ENCODE data around the gene ABT1. TPM values are rescaled to one million over a fixed set of nuclear protein-coding genes. Genes with fewer than 3 reads are reported as not detected.

The ABT1 gene
- total RNA-seq, 1 experiment from 2014 or later: 19.5 TPM

DNA sequence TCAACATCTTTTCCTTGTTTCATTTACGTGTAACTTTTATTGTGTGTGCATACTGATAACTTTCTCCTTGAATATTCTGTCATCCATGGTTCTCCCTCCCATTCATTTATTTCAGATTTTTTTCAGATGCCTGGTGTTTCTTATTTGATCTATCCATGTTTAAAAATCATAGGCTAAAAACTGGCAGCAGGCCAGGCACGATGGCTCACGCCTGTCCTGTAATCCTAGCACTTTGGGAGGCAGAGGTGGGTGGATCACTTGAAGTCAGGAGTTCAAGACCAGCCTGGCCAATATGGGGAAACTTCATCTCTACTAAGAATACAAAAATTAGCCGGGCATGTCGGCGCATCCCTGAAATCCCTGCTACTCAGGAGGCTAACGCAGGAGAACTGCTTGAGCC, 31.1 kb downstream of the ABT1 start:
- H3K4me2 ChIP-seq: no peak overlapping the region
- no peaks in the 10 kb centered on the region for H3K4me1 ChIP-seq (replicated peaks; ENCODE audit: insufficient read depth)
- intact Hi-C loops (cut with micrococcal nuclease; ENCODE audit: unreplicated experiment): no loop called here
- no peaks in the 10 kb centered on the region for H3F3A ChIP-seq (ENCODE audit: insufficient read depth, low read depth)
- H3K27me3 ChIP-seq (ENCODE audit: insufficient read depth, low read depth): no peaks in the 10 kb centered on the region
- no peak overlapping the region for H3K27ac ChIP-seq
- no TSS peak for BruUV-seq (replicated peaks)
- ChIA-PET CTCF (no interaction called here), POLR2A (ENCODE audit: unreplicated experiment) (no interaction called here)
- no peaks in the 10 kb centered on the region for H3K9me2 ChIP-seq (ENCODE audit: insufficient read depth)
- DNase-seq: no peak
- H2AFZ ChIP-seq: no peak overlapping the region
- H3K36me3 ChIP-seq (ENCODE audit: low read depth): no peaks in the 10 kb centered on the region
- H3K79me2 ChIP-seq (ENCODE audit: low read depth): no peaks in the 10 kb centered on the region
- no peak for TF ChIP-seq EZH2 (IDR thresholded peaks at IDR 0.05; ENCODE audit: low read depth)
- TF ChIP-seq, protein P1, sequence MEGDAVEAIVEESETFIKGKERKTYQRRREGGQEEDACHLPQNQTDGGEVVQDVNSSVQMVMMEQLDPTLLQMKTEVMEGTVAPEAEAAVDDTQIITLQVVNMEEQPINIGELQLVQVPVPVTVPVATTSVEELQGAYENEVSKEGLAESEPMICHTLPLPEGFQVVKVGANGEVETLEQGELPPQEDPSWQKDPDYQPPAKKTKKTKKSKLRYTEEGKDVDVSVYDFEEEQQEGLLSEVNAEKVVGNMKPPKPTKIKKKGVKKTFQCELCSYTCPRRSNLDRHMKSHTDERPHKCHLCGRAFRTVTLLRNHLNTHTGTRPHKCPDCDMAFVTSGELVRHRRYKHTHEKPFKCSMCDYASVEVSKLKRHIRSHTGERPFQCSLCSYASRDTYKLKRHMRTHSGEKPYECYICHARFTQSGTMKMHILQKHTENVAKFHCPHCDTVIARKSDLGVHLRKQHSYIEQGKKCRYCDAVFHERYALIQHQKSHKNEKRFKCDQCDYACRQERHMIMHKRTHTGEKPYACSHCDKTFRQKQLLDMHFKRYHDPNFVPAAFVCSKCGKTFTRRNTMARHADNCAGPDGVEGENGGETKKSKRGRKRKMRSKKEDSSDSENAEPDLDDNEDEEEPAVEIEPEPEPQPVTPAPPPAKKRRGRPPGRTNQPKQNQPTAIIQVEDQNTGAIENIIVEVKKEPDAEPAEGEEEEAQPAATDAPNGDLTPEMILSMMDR (conservative IDR thresholded peaks at IDR 0.05): no peak
- no peak overlapping the region for H3K4me3 ChIP-seq
- peaks cover 7% of the 10 kb centered on the region; the same call in 1 of the 2 replicates for H3K9me3 ChIP-seq (ENCODE audit: insufficient read depth, low read depth)
- no peaks in the 10 kb centered on the region for H4K20me1 ChIP-seq (ENCODE audit: insufficient read depth)

DNA sequence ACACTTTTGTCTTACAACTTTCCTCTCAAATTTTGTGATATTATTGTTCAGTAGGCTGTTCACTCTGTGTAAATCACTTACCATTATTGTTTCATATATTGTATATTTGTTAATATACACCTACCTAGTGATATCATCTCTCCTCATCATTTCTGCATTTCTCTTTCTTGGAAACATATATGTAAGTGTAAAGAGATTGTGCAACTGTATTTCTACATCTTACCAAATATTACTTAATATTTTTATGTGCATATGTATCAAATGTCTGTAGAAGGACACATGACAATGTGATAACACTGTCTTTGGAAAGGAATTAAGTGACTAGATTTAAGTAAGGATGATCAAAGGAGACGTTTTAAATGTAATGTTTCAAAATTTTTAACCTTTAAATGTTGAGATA, 32.6 kb downstream of the ABT1 start:
- intact Hi-C loops (cut with micrococcal nuclease; ENCODE audit: unreplicated experiment): no loop called here
- Histone ChIP-seq H4K20me1 (ENCODE audit: insufficient read depth) (no peaks in the 10 kb centered on the region), H3K4me2 (no peak overlapping the region), H3K4me3 (no peak overlapping the region), H3K9me2 (ENCODE audit: insufficient read depth) (no peaks in the 10 kb centered on the region), H3K27ac (no peak overlapping the region), H3K36me3 (ENCODE audit: low read depth) (no peaks in the 10 kb centered on the region), H2AFZ (no peak overlapping the region), H3K27me3 (ENCODE audit: insufficient read depth, low read depth) (no peaks in the 10 kb centered on the region), H3K79me2 (ENCODE audit: low read depth) (no peaks in the 10 kb centered on the region), H3K4me1 (replicated peaks; ENCODE audit: insufficient read depth) (no peaks in the 10 kb centered on the region), H3K9me3 (ENCODE audit: insufficient read depth, low read depth) (peaks cover 20% of the 10 kb centered on the region; the same call in 1 of the 2 replicates), H3F3A (ENCODE audit: insufficient read depth, low read depth) (no peaks in the 10 kb centered on the region)
- DNase-seq: no peak
- no peak for TF ChIP-seq EZH2 (IDR thresholded peaks at IDR 0.05; ENCODE audit: low read depth)
- TF ChIP-seq, protein P1 (conservative IDR thresholded peaks at IDR 0.05): no peak
- ChIA-PET CTCF (no interaction called here), POLR2A (ENCODE audit: unreplicated experiment) (no interaction called here)
- no TSS peak for BruUV-seq (replicated peaks)

DNA sequence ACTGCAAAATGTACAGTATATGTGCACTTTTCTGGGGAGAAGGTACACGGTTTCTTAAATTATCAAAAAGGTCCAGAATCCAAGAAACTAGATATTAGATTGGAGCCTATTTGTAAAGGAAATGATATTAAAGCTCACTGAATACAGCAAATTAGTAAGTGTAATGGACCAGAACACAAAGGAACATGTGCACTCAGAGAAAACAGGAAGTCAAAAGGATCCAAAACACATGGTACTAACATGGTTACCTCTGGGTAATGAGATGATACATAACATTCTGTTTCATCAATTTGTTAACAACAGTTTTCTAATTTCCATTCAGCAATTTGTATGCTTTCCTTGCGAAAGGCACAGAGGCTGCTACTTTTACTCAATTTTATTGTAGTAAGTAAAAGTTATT, 44.1 kb downstream of the ABT1 start:
- Histone ChIP-seq H3K27ac (no peak overlapping the region), H3K9me2 (ENCODE audit: insufficient read depth) (no peaks in the 10 kb centered on the region), H3K4me2 (no peak overlapping the region), H2AFZ (no peak overlapping the region), H3K27me3 (ENCODE audit: insufficient read depth, low read depth) (no peaks in the 10 kb centered on the region), H3K36me3 (ENCODE audit: low read depth) (peaks cover 58% of the 10 kb centered on the region), H3F3A (ENCODE audit: insufficient read depth, low read depth) (no peaks in the 10 kb centered on the region), H3K4me1 (replicated peaks; ENCODE audit: insufficient read depth) (no peaks in the 10 kb centered on the region), H3K79me2 (ENCODE audit: low read depth) (peaks cover 4% of the 10 kb centered on the region; the same call in 1 of the 2 replicates), H4K20me1 (ENCODE audit: insufficient read depth) (no peaks in the 10 kb centered on the region), H3K9me3 (ENCODE audit: insufficient read depth, low read depth) (peaks cover 47% of the 10 kb centered on the region), H3K4me3 (no peak overlapping the region)
- ChIA-PET POLR2A (ENCODE audit: unreplicated experiment) (no interaction called here), CTCF (no interaction called here)
- no peak for TF ChIP-seq EZH2 (IDR thresholded peaks at IDR 0.05; ENCODE audit: low read depth)
- TF ChIP-seq, protein P1 (conservative IDR thresholded peaks at IDR 0.05): no peak
- BruUV-seq (replicated peaks): no TSS peak
- no peak for DNase-seq
- intact Hi-C loops (cut with micrococcal nuclease; ENCODE audit: unreplicated experiment): no loop called here
